K562 (cell line): ENCODE results near the gene TMC1.

ENCODE experiments used
- EGR1 ChIP-seq: fragments of 450-650 bp; conservative IDR thresholded peaks from 2 replicates; pipeline ENCODE4 v1.6.1; 2017; ENCODE audit warnings: mild to moderate bottlenecking
- HIVEP1 ChIP-seq: fragments of 250-450 bp; sonication (Bioruptor Pico); IDR thresholded peaks from 2 replicates; pipeline ENCODE4 v1.4.0; 2020; ENCODE audit warnings: mild to moderate bottlenecking
- MXI1 ChIP-seq: IDR thresholded peaks from 2 replicates; pipeline ENCODE4 v1.6.1; 2011; ENCODE audit warnings: low read depth, mild to moderate bottlenecking, improper control_type of control experiment, low read length
- POLR2A ChIP-seq: fragments of 450-650 bp; conservative IDR thresholded peaks from 2 replicates; pipeline ENCODE4 v1.6.1; 2016
- POLR2AphosphoS5 ChIP-seq: IDR thresholded peaks from 2 replicates; pipeline ENCODE4 v1.6.1; 2011; ENCODE audit warnings: mild to moderate bottlenecking, low read depth, low read length, moderate library complexity; ENCODE audit not compliant: control insufficient read depth, insufficient read depth
- SMAD1 ChIP-seq: fragments of 150-350 bp; IDR thresholded peaks from 2 replicates; pipeline ENCODE4 v1.6.1; 2014; ENCODE audit warnings: low read length, low read depth; ENCODE audit not compliant: partially characterized antibody
- TAF1 ChIP-seq: IDR thresholded peaks from 2 replicates; pipeline ENCODE4 v1.6.1; 2011; ENCODE audit warnings: mild to moderate bottlenecking, low read length, moderate library complexity; ENCODE audit not compliant: insufficient read depth, control insufficient read depth, severe bottlenecking; ENCODE audit errors: extremely low read depth
- TAF7 ChIP-seq: fragments of 450-650 bp; IDR thresholded peaks from 2 replicates; pipeline ENCODE4 v1.6.1; 2016; ENCODE audit warnings: missing genetic modification characterization, missing compliant biosample characterization
- ZNF175 ChIP-seq: fragments of 200-800 bp; sonication (Bioruptor generic); IDR thresholded peaks from 2 replicates; pipeline ENCODE4 v1.6.1; 2016; ENCODE audit warnings: low read depth, mild to moderate bottlenecking, missing genetic modification characterization, missing compliant biosample characterization
- TF ChIP-seq, protein P1 (sequence below): sonication (generic); formaldehyde crosslinking; IDR thresholded peaks from 2 replicates; pipeline ENCODE4 v1.8.0; 2022; ENCODE audit warnings: mild to moderate bottlenecking, missing genetic modification reagents
- TF ChIP-seq, protein P2 (sequence below), 3 experiments: IDR thresholded peaks in 2 of 3; conservative IDR thresholded peaks in 1 of 3; 2 replicates each; pipeline ENCODE4 v1.5.1; 2011 to 2012; ENCODE audit warnings: low read length in 3 of 3, mild to moderate bottlenecking in 3 of 3, control low read depth in 2 of 3, improper control_type of control experiment in 1 of 3, inconsistent platforms in 1 of 3, low read depth in 1 of 3, mixed read lengths in 1 of 3, moderate library complexity in 1 of 3; ENCODE audit not compliant: insufficient read depth in 2 of 3
- TF ChIP-seq, protein P3 (sequence below), 2 experiments: fragments of 200-800 bp in 1 of 2; sonication (Bioruptor generic) in 1 of 2; sonication (generic) in 1 of 2; formaldehyde crosslinking in 1 of 2; IDR thresholded peaks in 1 of 2; conservative IDR thresholded peaks in 1 of 2; 2 replicates each; pipeline versions ENCODE4 v1.5.0 to v1.6.1; 2016 to 2020; ENCODE audit warnings: missing compliant biosample characterization in 1 of 2, missing genetic modification characterization in 1 of 2, missing genetic modification reagents in 1 of 2

DNA sequence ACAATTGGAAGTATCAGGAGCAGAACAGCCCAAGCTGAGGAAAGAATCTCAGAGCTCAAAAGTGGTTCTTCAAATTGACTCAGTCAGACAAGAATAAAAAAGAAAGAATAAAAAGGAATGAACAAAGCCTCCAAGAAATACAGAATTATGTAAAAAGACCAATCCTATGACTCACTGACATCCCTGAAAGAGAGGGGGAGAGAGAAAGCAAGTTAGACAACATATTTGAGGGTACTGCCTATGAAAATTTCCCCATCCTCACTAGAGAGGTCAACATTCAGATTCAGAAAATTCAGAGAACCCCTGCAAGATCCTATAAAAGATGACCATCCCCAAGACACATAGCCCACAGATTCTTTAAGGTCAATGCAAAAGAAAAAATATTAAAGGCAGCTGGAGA, 258.2 kb downstream of the TMC1 start:
- TF ChIP-seq MXI1 (no peak), POLR2A (no peak), ZNF175 (CRISPR knock-in tag) (no peak), POLR2AphosphoS5 (no peak), HIVEP1 (CRISPR knock-in tag) (no peak), EGR1 (no peak), TAF7 (tag) (no peak), TAF1 (no peak), SMAD1 (no peak)
- TF ChIP-seq, protein P1, sequence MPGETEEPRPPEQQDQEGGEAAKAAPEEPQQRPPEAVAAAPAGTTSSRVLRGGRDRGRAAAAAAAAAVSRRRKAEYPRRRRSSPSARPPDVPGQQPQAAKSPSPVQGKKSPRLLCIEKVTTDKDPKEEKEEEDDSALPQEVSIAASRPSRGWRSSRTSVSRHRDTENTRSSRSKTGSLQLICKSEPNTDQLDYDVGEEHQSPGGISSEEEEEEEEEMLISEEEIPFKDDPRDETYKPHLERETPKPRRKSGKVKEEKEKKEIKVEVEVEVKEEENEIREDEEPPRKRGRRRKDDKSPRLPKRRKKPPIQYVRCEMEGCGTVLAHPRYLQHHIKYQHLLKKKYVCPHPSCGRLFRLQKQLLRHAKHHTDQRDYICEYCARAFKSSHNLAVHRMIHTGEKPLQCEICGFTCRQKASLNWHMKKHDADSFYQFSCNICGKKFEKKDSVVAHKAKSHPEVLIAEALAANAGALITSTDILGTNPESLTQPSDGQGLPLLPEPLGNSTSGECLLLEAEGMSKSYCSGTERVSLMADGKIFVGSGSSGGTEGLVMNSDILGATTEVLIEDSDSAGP (CRISPR knock-in tag), result no peak
- TF ChIP-seq, protein P2, sequence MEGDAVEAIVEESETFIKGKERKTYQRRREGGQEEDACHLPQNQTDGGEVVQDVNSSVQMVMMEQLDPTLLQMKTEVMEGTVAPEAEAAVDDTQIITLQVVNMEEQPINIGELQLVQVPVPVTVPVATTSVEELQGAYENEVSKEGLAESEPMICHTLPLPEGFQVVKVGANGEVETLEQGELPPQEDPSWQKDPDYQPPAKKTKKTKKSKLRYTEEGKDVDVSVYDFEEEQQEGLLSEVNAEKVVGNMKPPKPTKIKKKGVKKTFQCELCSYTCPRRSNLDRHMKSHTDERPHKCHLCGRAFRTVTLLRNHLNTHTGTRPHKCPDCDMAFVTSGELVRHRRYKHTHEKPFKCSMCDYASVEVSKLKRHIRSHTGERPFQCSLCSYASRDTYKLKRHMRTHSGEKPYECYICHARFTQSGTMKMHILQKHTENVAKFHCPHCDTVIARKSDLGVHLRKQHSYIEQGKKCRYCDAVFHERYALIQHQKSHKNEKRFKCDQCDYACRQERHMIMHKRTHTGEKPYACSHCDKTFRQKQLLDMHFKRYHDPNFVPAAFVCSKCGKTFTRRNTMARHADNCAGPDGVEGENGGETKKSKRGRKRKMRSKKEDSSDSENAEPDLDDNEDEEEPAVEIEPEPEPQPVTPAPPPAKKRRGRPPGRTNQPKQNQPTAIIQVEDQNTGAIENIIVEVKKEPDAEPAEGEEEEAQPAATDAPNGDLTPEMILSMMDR (IDR thresholded peaks at IDR 0.05 in 2 of 3, conservative IDR thresholded peaks at IDR 0.05 in 1 of 3; ENCODE audit: insufficient read depth in 2 of 3, low read depth in 1 of 3, low read length in 3 of 3), result no peak
- TF ChIP-seq, protein P3, sequence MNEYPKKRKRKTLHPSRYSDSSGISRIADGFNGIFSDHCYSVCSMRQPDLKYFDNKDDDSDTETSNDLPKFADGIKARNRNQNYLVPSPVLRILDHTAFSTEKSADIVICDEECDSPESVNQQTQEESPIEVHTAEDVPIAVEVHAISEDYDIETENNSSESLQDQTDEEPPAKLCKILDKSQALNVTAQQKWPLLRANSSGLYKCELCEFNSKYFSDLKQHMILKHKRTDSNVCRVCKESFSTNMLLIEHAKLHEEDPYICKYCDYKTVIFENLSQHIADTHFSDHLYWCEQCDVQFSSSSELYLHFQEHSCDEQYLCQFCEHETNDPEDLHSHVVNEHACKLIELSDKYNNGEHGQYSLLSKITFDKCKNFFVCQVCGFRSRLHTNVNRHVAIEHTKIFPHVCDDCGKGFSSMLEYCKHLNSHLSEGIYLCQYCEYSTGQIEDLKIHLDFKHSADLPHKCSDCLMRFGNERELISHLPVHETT (CRISPR knock-in tag; conservative IDR thresholded peaks at IDR 0.05 in 1 of 2, IDR thresholded peaks at IDR 0.05 in 1 of 2), result no peak
